Dermis microvascular lymphatic vessel endothelial cell (primary cell): ENCODE measurements around the gene DDX39B. TPM values are rescaled to one million over a fixed set of nuclear protein-coding genes. Genes with fewer than 3 reads are reported as not detected.
"Not testable (repeated sequence)": the region's sequence is repeated elsewhere in the genome, so short reads cannot be mapped to it uniquely, and the experiment has no call there.

ENCODE experiments used
- DNase-seq, 2 donors: peaks; one replicate each; pipeline versions ENCODE4 v3.0.0 to v3.0.0-alpha.2; 2010; ENCODE audit warnings: low read depth in 2 of 2
- total RNA-seq: library from RNA; depleted of rRNA; stranded (reverse); fragments of >200 nt; gene quantifications from 2 replicates; pipeline ENCODE4 v1.2.1, GENCODE V29; 2014

The DDX39B gene
- total RNA-seq, 1 donor from 2014 or later, result 410 TPM

GRCh38 chr6:31487674-31488073 lies 54.1 kb downstream of the DDX39B start:
- not testable (repeated sequence) for DNase-seq

- DNase-seq, result not testable (repeated sequence)
Observed at GRCh38 chr6:31486065-31486837, 55.6 kb downstream of the DDX39B start.

GRCh38 chr6:31485055-31485454 lies 56.7 kb downstream of the DDX39B start:
- DNase-seq, result no peak

- no peak for DNase-seq
Observed at GRCh38 chr6:31483392-31483791, 58.4 kb downstream of the DDX39B start.

GRCh38 chr6:31480574-31480973 lies 61.2 kb downstream of the DDX39B start:
- DNase-seq, result no peak

Other genes with a start within 250 kb of the DDX39B start
- 258 and 476 TPM in 2 replicates for gene HLA-B, start 184.8 kb downstream of the DDX39B start, total RNA-seq
- 26.4 and 33.2 TPM in 2 replicates for gene MICA, start 138.4 kb downstream of the DDX39B start, total RNA-seq
- 6.8 and 8.3 TPM in 2 replicates for gene MICB, start 43.9 kb downstream of the DDX39B start, total RNA-seq
- gene MCCD1, start 13.0 kb downstream of the DDX39B start, total RNA-seq, result not detected in 2 replicates
- gene ATP6V1G2, start 4.6 kb upstream of the DDX39B start, total RNA-seq, result 0.13 TPM in 1 of 2 replicates, not detected in the other
- gene NFKBIL1, start 5.6 kb upstream of the DDX39B start, total RNA-seq, result 19.8 and 24.7 TPM in 2 replicates
- gene LTA, start 30.3 kb upstream of the DDX39B start, total RNA-seq, result not detected in 2 replicates
- not detected in 2 replicates for gene TNF, start 33.6 kb upstream of the DDX39B start, total RNA-seq
- gene LTB, start 40.4 kb upstream of the DDX39B start, total RNA-seq, result 6.4 and 11.8 TPM in 2 replicates
- 0.51 TPM in 1 of 2 replicates, not detected in the other for gene LST1, start 44.3 kb upstream of the DDX39B start, total RNA-seq
- not detected in 2 replicates for gene NCR3, start 51.0 kb upstream of the DDX39B start, total RNA-seq
- gene AIF1, start 73.2 kb upstream of the DDX39B start, total RNA-seq, result 0.13 TPM in 2 replicates
- gene PRRC2A, start 78.7 kb upstream of the DDX39B start, total RNA-seq, result 19.8 and 35.0 TPM in 2 replicates
- 86.7 and 158 TPM in 2 replicates for gene BAG6, start 110.7 kb upstream of the DDX39B start, total RNA-seq
- gene APOM, start 113.9 kb upstream of the DDX39B start, total RNA-seq, result 0.39 and 0.51 TPM in 2 replicates
- 15.8 and 22.9 TPM in 2 replicates for gene C6orf47, start 118.8 kb upstream of the DDX39B start, total RNA-seq
- 9.0 and 11.5 TPM in 2 replicates for gene GPANK1, start 123.0 kb upstream of the DDX39B start, total RNA-seq
- 76.5 and 99.5 TPM in 2 replicates for gene CSNK2B, start 124.1 kb upstream of the DDX39B start, total RNA-seq
- 0.64 and 2.0 TPM in 2 replicates for gene LY6G5B, start 128.0 kb upstream of the DDX39B start, total RNA-seq
- gene LY6G5C, start 139.1 kb upstream of the DDX39B start, total RNA-seq, result 1.2 and 1.9 TPM in 2 replicates
- 43.8 and 59.8 TPM in 2 replicates for gene ABHD16A, start 161.3 kb upstream of the DDX39B start, total RNA-seq
- not detected in 2 replicates for gene LY6G6F, start 164.9 kb upstream of the DDX39B start, total RNA-seq
- not detected in 2 replicates for gene LY6G6D, start 173.3 kb upstream of the DDX39B start, total RNA-seq
- gene LY6G6C, start 179.7 kb upstream of the DDX39B start, total RNA-seq, result not detected in 2 replicates
- not detected in 2 replicates for gene MPIG6B, start 181.4 kb upstream of the DDX39B start, total RNA-seq
- 108 and 125 TPM in 2 replicates for gene DDAH2, start 187.3 kb upstream of the DDX39B start, total RNA-seq
- gene CLIC1, start 194.5 kb upstream of the DDX39B start, total RNA-seq, result 464 and 694 TPM in 2 replicates
- 2.8 and 4.5 TPM in 2 replicates for gene MSH5, start 198.0 kb upstream of the DDX39B start, total RNA-seq
- 2.0 and 3.3 TPM in 2 replicates for gene SAPCD1, start 220.7 kb upstream of the DDX39B start, total RNA-seq
- under 0.01 and 0.13 TPM in 2 replicates for gene VWA7, start 235.3 kb upstream of the DDX39B start, total RNA-seq